Neural cell (in vitro differentiated cells): ENCODE data around the gene AFF3. TPM values are rescaled to one million over a fixed set of nuclear protein-coding genes. Genes with fewer than 3 reads are reported as not detected.

ENCODE experiments used
- H2AFZ ChIP-seq: fragments of 200-600, 300-800 bp; sonication (generic), shearing (Covaris generic); 2 replicates; pipeline ENCODE4 v1.6.0; 2014; ENCODE audit warnings: low read depth, mild to moderate bottlenecking, antibody characterized with exemption, low read length, moderate library complexity
- H3F3A ChIP-seq: fragments of 200-600 bp; shearing (Covaris generic); 2 replicates; pipeline ENCODE4 v1.6.1; 2016; ENCODE audit warnings: mild to moderate bottlenecking, moderate library complexity, mixed read lengths, antibody characterized with exemption, low read length; ENCODE audit not compliant: insufficient read depth, poor library complexity, severe bottlenecking
- H3K27ac ChIP-seq: fragments of 200-600, 300-800 bp; sonication (generic), shearing (Covaris generic); 2 replicates; pipeline ENCODE4 v1.5.1; 2014; ENCODE audit warnings: mild to moderate bottlenecking, low read length, moderate library complexity
- H3K27me3 ChIP-seq: fragments of 300-800, 200-600 bp; sonication (generic), shearing (Covaris generic); 2 replicates; pipeline ENCODE4 v1.6.0; 2014; ENCODE audit warnings: mild to moderate bottlenecking, low read depth, low read length, moderate library complexity; ENCODE audit not compliant: insufficient read depth
- H3K36me3 ChIP-seq: fragments of 300-800, 200-600 bp; sonication (generic), shearing (Covaris generic); 2 replicates; pipeline ENCODE4 v1.5.1; 2014; ENCODE audit warnings: mild to moderate bottlenecking, antibody characterized with exemption, low read length, moderate library complexity; ENCODE audit not compliant: insufficient read depth
- H3K4me2 ChIP-seq: fragments of 300-800, 200-600 bp; sonication (generic), shearing (Covaris generic); 2 replicates; pipeline ENCODE4 v1.6.0; 2014; ENCODE audit warnings: mild to moderate bottlenecking, low read length
- H3K4me3 ChIP-seq: fragments of 300-800, 200-600 bp; sonication (generic), shearing (Covaris generic); 2 replicates; pipeline ENCODE4 v1.5.1; 2014; ENCODE audit warnings: mild to moderate bottlenecking, low read length, moderate library complexity
- H3K79me2 ChIP-seq: fragments of 200-600 bp; shearing (Covaris generic); replicated peaks from 2 replicates; pipeline ENCODE4 v1.6.0; 2014; ENCODE audit warnings: mild to moderate bottlenecking, low read length, moderate library complexity; ENCODE audit not compliant: insufficient read depth
- H3K9ac ChIP-seq: fragments of 300-800, 200-600 bp; sonication (generic), shearing (Covaris generic); 2 replicates; pipeline ENCODE4 v1.6.1; 2016; ENCODE audit warnings: mild to moderate bottlenecking, low read length, mixed read lengths
- H3K9me2 ChIP-seq: fragments of 200-600 bp; shearing (Covaris generic); 2 replicates; pipeline ENCODE4 v1.6.1; 2016; ENCODE audit warnings: mild to moderate bottlenecking, low read length, mixed read lengths; ENCODE audit not compliant: insufficient read depth
- H3K9me3 ChIP-seq: fragments of 200-600, 300-800 bp; sonication (generic), shearing (Covaris generic); 2 replicates; pipeline ENCODE4 v1.6.1; 2016; ENCODE audit warnings: mild to moderate bottlenecking, mixed run types, low read length, moderate library complexity, mixed read lengths
- H4K20me1 ChIP-seq: fragments of 200-600 bp; shearing (Covaris generic); 2 replicates; pipeline ENCODE4 v1.6.1; 2016; ENCODE audit warnings: mild to moderate bottlenecking, mixed run types; ENCODE audit not compliant: insufficient read depth
- CTCF ChIP-seq: fragments of 450-650 bp; IDR thresholded peaks from 2 replicates; pipeline ENCODE4 v1.5.1; 2014; ENCODE audit warnings: antibody characterized with exemption, mild to moderate bottlenecking, moderate library complexity; ENCODE audit not compliant: poor library complexity, severe bottlenecking
- EP300 ChIP-seq: fragments of 450-650 bp; conservative IDR thresholded peaks from 2 replicates; pipeline ENCODE4 v1.6.1; 2014; ENCODE audit warnings: antibody characterized with exemption, mild to moderate bottlenecking, moderate library complexity; ENCODE audit not compliant: poor library complexity, severe bottlenecking
- EZH2 ChIP-seq: fragments of 200-600, 300-800 bp; shearing (Covaris generic), sonication (generic); IDR thresholded peaks from 2 replicates; pipeline ENCODE4 v1.6.1; 2014; ENCODE audit warnings: antibody characterized with exemption, low read length, borderline replicate concordance, mild to moderate bottlenecking; ENCODE audit not compliant: insufficient read depth, poor library complexity, severe bottlenecking
- MXI1 ChIP-seq: fragments of 450-650 bp; conservative IDR thresholded peaks from 2 replicates; pipeline ENCODE4 v1.6.1; 2014; ENCODE audit warnings: antibody characterized with exemption, mild to moderate bottlenecking; ENCODE audit not compliant: poor library complexity, severe bottlenecking
- POLR2AphosphoS5 ChIP-seq: IDR thresholded peaks from 2 replicates; pipeline ENCODE4 v1.6.1; 2012
- RAD21 ChIP-seq: fragments of 450-650 bp; conservative IDR thresholded peaks from 2 replicates; pipeline ENCODE4 v1.6.1; 2014; ENCODE audit warnings: antibody characterized with exemption, mild to moderate bottlenecking, moderate library complexity
- REST ChIP-seq: IDR thresholded peaks from 2 replicates; pipeline ENCODE4 v1.6.1; 2012; ENCODE audit warnings: borderline replicate concordance
- SMC3 ChIP-seq: fragments of 450-650 bp; conservative IDR thresholded peaks from 2 replicates; pipeline ENCODE4 v1.6.1; 2014; ENCODE audit warnings: antibody characterized with exemption, mild to moderate bottlenecking, moderate library complexity; ENCODE audit not compliant: poor library complexity
- TAF1 ChIP-seq: IDR thresholded peaks from 2 replicates; pipeline ENCODE4 v1.6.1; 2012; ENCODE audit warnings: low read depth
- polyA plus RNA-seq: library from polyadenylated mRNA; depleted of rRNA; stranded (reverse); fragments of >200 nt; gene quantifications from 2 replicates; pipeline ENCODE4 v1.2.3, GENCODE V29; 2014

AFF3 gene
- polyA plus RNA-seq, 1 donor from 2014 or later = 5.1 TPM

- Histone ChIP-seq H4K20me1 (no peaks in the 10 kb centered on the region), H3K36me3 (no peaks in the 10 kb centered on the region), H3K9ac (no peak overlapping the region), H2AFZ (no peak overlapping the region), H3K79me2 (no peaks in the 10 kb centered on the region), H3K27me3 (peaks cover 32% of the 10 kb centered on the region), H3K9me2 (no peaks in the 10 kb centered on the region), H3K27ac (no peak overlapping the region), H3F3A (no peaks in the 10 kb centered on the region), H3K4me3 (no peak overlapping the region), H3K4me2 (no peak overlapping the region), H3K9me3 (no peaks in the 10 kb centered on the region)
- TF ChIP-seq RAD21 (no peak), TAF1 (no peak), SMC3 (no peak), MXI1 (no peak), REST (no peak), POLR2AphosphoS5 (no peak), EP300 (no peak), CTCF (no peak), EZH2 (no peak)
Measured at GRCh38 chr2:99550368-99550767, 592.0 kb downstream of the AFF3 start.

GRCh38 chr2:99545604-99546003, 596.8 kb downstream of the AFF3 start:
- Histone ChIP-seq H2AFZ (no peak overlapping the region), H3K79me2 (no peaks in the 10 kb centered on the region), H3K9me2 (no peaks in the 10 kb centered on the region), H3F3A (no peaks in the 10 kb centered on the region), H3K36me3 (no peaks in the 10 kb centered on the region), H3K27ac (no peak overlapping the region), H3K4me3 (no peak overlapping the region), H3K27me3 (peaks cover 46% of the 10 kb centered on the region), H4K20me1 (no peaks in the 10 kb centered on the region), H3K9ac (no peak overlapping the region), H3K9me3 (no peaks in the 10 kb centered on the region), H3K4me2 (no peak overlapping the region)
- no peak for TF ChIP-seq MXI1
- no peak for TF ChIP-seq EP300
- TF ChIP-seq TAF1 = no peak
- no peak for TF ChIP-seq POLR2AphosphoS5
- no peak for TF ChIP-seq RAD21
- no peak for TF ChIP-seq SMC3
- no peak for TF ChIP-seq EZH2
- no peak for TF ChIP-seq REST
- no peak for TF ChIP-seq CTCF
